Thyroid gland (tissue), 4 donors: ENCODE results near the gene ALDH1A1. TPM values are rescaled to one million over a fixed set of nuclear protein-coding genes. Genes with fewer than 3 reads are reported as not detected.

Source experiments
- DNase-seq, 2 donors: peaks; one replicate each; pipeline ENCODE4 v3.0.0-alpha.2; 2019
- H3K27ac ChIP-seq, 3 donors: fragments of 200-600 bp; sonication (generic); 1 replicate in 2 of 3; 2 replicates in 1 of 3; pipeline ENCODE4 v1.5.1; 2016 to 2019; ENCODE audit warnings: mild to moderate bottlenecking in 1 of 3, moderate library complexity in 1 of 3
- H3K27me3 ChIP-seq: fragments of 200-600 bp; sonication (generic); one replicate; pipeline ENCODE4 v1.5.1; 2019
- H3K36me3 ChIP-seq, 2 donors: fragments of 200-600 bp; sonication (generic); one replicate each; pipeline ENCODE4 v1.5.1; 2016 to 2019
- H3K4me1 ChIP-seq, 2 donors: fragments of 200-600 bp; sonication (generic); one replicate each; pipeline ENCODE4 v1.5.1; 2017 to 2019
- H3K4me3 ChIP-seq, 3 donors: fragments of 200-600 bp; sonication (generic); replicated peaks in 1 of 3; 1 replicate in 2 of 3; 2 replicates in 1 of 3; pipeline ENCODE4 v1.5.1; 2016; ENCODE audit warnings: mild to moderate bottlenecking in 1 of 3
- H3K9me3 ChIP-seq: fragments of 200-600 bp; sonication (generic); one replicate; pipeline ENCODE4 v1.5.1; 2017
- CTCF ChIP-seq, 6 experiments: fragments of 200-600 bp in 3 of 6; fragments of 450-650 bp in 3 of 6; sonication (generic) in 3 of 6; IDR thresholded peaks; one replicate each; pipeline ENCODE4 v1.5.1; 2016 to 2019; ENCODE audit warnings: antibody characterized with exemption in 6 of 6, mild to moderate bottlenecking in 2 of 6, inconsistent platforms in 1 of 6, moderate library complexity in 1 of 6
- POLR2A ChIP-seq, 2 donors: fragments of 450-650 bp; IDR thresholded peaks; one replicate each; pipeline ENCODE4 v1.6.1; 2017; ENCODE audit warnings: antibody characterized with exemption in 2 of 2, mild to moderate bottlenecking in 2 of 2, moderate library complexity in 1 of 2
- WGBS, 2 donors: methylation state at CpG; one replicate each; pipeline ENCODE4 v1.1.5; 2017; 5-methylcytosine and 5-hydroxymethylcytosine counted together
- intact Hi-C: fragments of 100-400 bp; cut with DNase I; formaldehyde crosslinking; loops from one replicate; pipeline ENCODE4 v1.15.1; 2023
- total RNA-seq, 4 donors: library from RNA; depleted of rRNA; stranded (reverse); fragments of >200 nt; gene quantifications; one replicate each; pipeline ENCODE4 v1.2.3, GENCODE V29; 2016

Gene ALDH1A1
- total RNA-seq, 4 donors from 2014 or later: 237 to 323 (median 293) TPM

- TF ChIP-seq CTCF (IDR thresholded peaks at IDR 0.05) (no peak), POLR2A (IDR thresholded peaks at IDR 0.05) (no peak)
- H3K4me3 ChIP-seq: no peak overlapping the region
- intact Hi-C loops: no loop called here
Observed at GRCh38 chr9:72996114-72996513, 43.3 kb upstream of the ALDH1A1 start.

GRCh38 chr9:72995131-72996024 is 42.5 kb upstream of the ALDH1A1 start:
- Histone ChIP-seq H3K36me3 (no peaks in the 10 kb centered on the region), H3K27me3 (no peaks in the 10 kb centered on the region), H3K4me1 (no peaks in the 10 kb centered on the region), H3K27ac (no peak overlapping the region), H3K9me3 (no peaks in the 10 kb centered on the region), H3K4me3 (no peak overlapping the region)
- 86 to 88% methylated on average over 5 of the region's 5 CpGs for WGBS, 2 donors
- no peak for TF ChIP-seq POLR2A (IDR thresholded peaks at IDR 0.05)
- no peak for TF ChIP-seq CTCF (IDR thresholded peaks at IDR 0.05)
- DNase-seq: no peak
- intact Hi-C loops: no loop called here

More at GRCh38 chr9:72996114-72996513, 43.3 kb upstream of the ALDH1A1 start:
- DNase-seq: no peak
- Histone ChIP-seq H3K4me1 (no peaks in the 10 kb centered on the region), H3K36me3 (no peaks in the 10 kb centered on the region), H3K9me3 (no peaks in the 10 kb centered on the region), H3K27ac (no peak overlapping the region), H3K27me3 (no peaks in the 10 kb centered on the region)
- 60 to 76% methylated on average over 2 of the region's 2 CpGs for WGBS, 2 donors

GRCh38 chr9:72991772-72992171 is 38.9 kb upstream of the ALDH1A1 start:
- no peak for DNase-seq
- intact Hi-C loops: no loop called here
- Histone ChIP-seq H3K27ac (no peak overlapping the region), H3K4me1 (no peaks in the 10 kb centered on the region), H3K36me3 (no peaks in the 10 kb centered on the region), H3K9me3 (no peaks in the 10 kb centered on the region), H3K4me3 (no peak overlapping the region), H3K27me3 (no peaks in the 10 kb centered on the region)
- no peak for TF ChIP-seq POLR2A (IDR thresholded peaks at IDR 0.05)
- WGBS, 2 donors: 96 to 99% methylated on average over 2 of the region's 2 CpGs

GRCh38 chr9:72990397-72991182 is 37.7 kb upstream of the ALDH1A1 start:
- WGBS, 2 donors: 92 to 94% methylated on average over 1 of the region's 1 CpG
- intact Hi-C loops: no loop called here

More at GRCh38 chr9:72990397-72991182, 37.7 kb upstream of the ALDH1A1 start:
- H3K4me3 ChIP-seq: no peak overlapping the region
- no peak for DNase-seq
- no peak for TF ChIP-seq POLR2A (IDR thresholded peaks at IDR 0.05)
- no peak for TF ChIP-seq CTCF (IDR thresholded peaks at IDR 0.05)
- H3K27me3 ChIP-seq: no peaks in the 10 kb centered on the region
- no peaks in the 10 kb centered on the region for H3K9me3 ChIP-seq
- no peaks in the 10 kb centered on the region for H3K4me1 ChIP-seq
- no peaks in the 10 kb centered on the region for H3K36me3 ChIP-seq
- H3K27ac ChIP-seq: no peak overlapping the region
